ENCODE data around the gene MAGEB2. TPM values are rescaled to one million over a fixed set of nuclear protein-coding genes. Genes with fewer than 3 reads are reported as not detected.

The MAGEB2 gene
- total RNA-seq, 1 donor from 2014 or later, result not detected

DNA sequence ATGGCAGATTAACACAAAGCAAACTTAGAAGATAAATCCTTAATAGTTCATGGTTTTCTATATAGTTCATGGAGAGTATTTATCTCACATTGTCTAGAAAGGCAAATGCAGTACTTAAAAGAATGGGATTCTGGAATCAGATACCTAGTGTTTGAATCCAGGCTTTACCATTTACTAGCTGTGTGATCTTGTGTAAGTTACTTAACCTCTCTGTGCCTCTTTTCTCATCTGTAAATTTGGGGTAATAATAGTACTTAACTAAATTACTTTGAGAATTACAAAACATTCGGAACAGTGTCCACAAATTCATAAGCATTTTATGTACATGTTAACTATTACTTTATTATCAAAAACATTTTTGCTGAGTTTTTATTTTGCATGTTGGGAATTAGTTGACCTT is 47.4 kb downstream of the MAGEB2 start:
- no peaks in the 10 kb centered on the region for H3K9me3 ChIP-seq (ENCODE audit: control insufficient read depth in 3 of 3, low read length in 3 of 3)
- peaks cover 0 to 3% (median 0%) of the 10 kb centered on the region in 3 donors for H3K27me3 ChIP-seq (ENCODE audit: control insufficient read depth in 3 of 3, insufficient read depth in 3 of 3, low read length in 3 of 3)
- no peak overlapping the region for H3K9ac ChIP-seq (ENCODE audit: low read depth in 1 of 3, low read length in 3 of 3)
- H3K36me3 ChIP-seq (ENCODE audit: control insufficient read depth in 3 of 3, insufficient read depth in 3 of 3, low read length in 3 of 3), result no peaks in the 10 kb centered on the region
- no peak overlapping the region for H3K4me3 ChIP-seq (ENCODE audit: low read length in 3 of 3)
- no peaks in the 10 kb centered on the region for H3K4me1 ChIP-seq (ENCODE audit: control insufficient read depth in 3 of 3, insufficient read depth in 3 of 3, low read length in 3 of 3)
- no peak overlapping the region for H3K27ac ChIP-seq (ENCODE audit: low read depth, low read length)

Other genes with a start within 250 kb of the MAGEB2 start
- gene MAGEB3, start 15.1 kb downstream of the MAGEB2 start, total RNA-seq, result not detected
- gene MAGEB4, start 26.4 kb downstream of the MAGEB2 start, total RNA-seq, result not detected
- not detected for gene MAGEB1, start 31.6 kb downstream of the MAGEB2 start, total RNA-seq
- under 0.01 TPM for gene NR0B1, start 93.8 kb downstream of the MAGEB2 start, total RNA-seq